Endothelial cell of umbilical vein (primary cell): ENCODE data around the gene DGKB. TPM values are rescaled to one million over a fixed set of nuclear protein-coding genes. Genes with fewer than 3 reads are reported as not detected.

Experiments used
- BruUV-seq: library from RNA; stranded (reverse); fragments of 400-500 nt; replicated peaks from 2 replicates; lab custom pipeline; 2021; lab: Mats Ljungman, UMichigan
- CTCF ChIA-PET: fragments of 300-600, 350-600 bp; sonication (Branson Sonifier 250); formaldehyde crosslinking; loops from one replicate; lab custom pipeline; 2021; ENCODE audit warnings: antibody characterized with exemption, inconsistent platforms; lab: Charles Lee
- POLR2A ChIA-PET: fragments of 300-600, 350-600 bp; sonication (Branson Sonifier 250); formaldehyde crosslinking; loops from one replicate; lab custom pipeline; 2021; ENCODE audit warnings: antibody characterized with exemption, inconsistent platforms; lab: Charles Lee
- DNase-seq: peaks from one replicate; pipeline ENCODE4 v3.0.0-alpha.2; 2011; ENCODE audit warnings: low read depth, low spot score
- FAIRE-seq: peaks from 2 replicates; lab custom pipeline; 2011; peaks lifted over from hg19 to GRCh38; lab: Jason Lieb, UNC
- H2AFZ ChIP-seq: 2 replicates; pipeline ENCODE4 v1.6.0; 2012; ENCODE audit warnings: low read depth, low read length, control low read depth, inconsistent platforms
- H3K27ac ChIP-seq: 2 replicates; pipeline ENCODE4 v1.5.1; 2011; ENCODE audit warnings: low read depth, mild to moderate bottlenecking, control low read depth, low read length, moderate library complexity; ENCODE audit not compliant: insufficient read depth
- H3K27me3 ChIP-seq, 2 experiments: 2 replicates each; pipeline versions ENCODE4 v1.6.0 to v1.6.1; 2011; ENCODE audit warnings: low read length in 2 of 2, mixed read lengths in 1 of 2; ENCODE audit not compliant: control insufficient read depth in 2 of 2, insufficient read depth in 2 of 2
- H3K36me3 ChIP-seq, 2 experiments: 2 replicates in 1 of 2; 3 replicates in 1 of 2; pipeline ENCODE4 v1.5.1; 2011; ENCODE audit warnings: low read length in 2 of 2, mild to moderate bottlenecking in 1 of 2, moderate library complexity in 1 of 2; ENCODE audit not compliant: control insufficient read depth in 2 of 2, insufficient read depth in 2 of 2; ENCODE audit errors: extremely low read depth in 1 of 2
- H3K4me1 ChIP-seq: 3 replicates; pipeline ENCODE4 v1.5.1; 2011; ENCODE audit warnings: mild to moderate bottlenecking, low read length; ENCODE audit not compliant: control insufficient read depth, insufficient read depth; ENCODE audit errors: extremely low read depth
- H3K4me2 ChIP-seq: 2 replicates; pipeline ENCODE4 v1.6.1; 2011; ENCODE audit warnings: low read length, control low read depth, mixed read lengths; ENCODE audit not compliant: insufficient read depth
- H3K4me3 ChIP-seq, 3 experiments: fragments of 200-600 bp in 1 of 3; sonication (generic), shearing (Covaris generic) in 1 of 3; replicated peaks in 1 of 3; 2 replicates each; pipeline ENCODE4 v1.5.1; 2011 to 2016; ENCODE audit warnings: control low read depth in 3 of 3, low read length in 3 of 3, mild to moderate bottlenecking in 2 of 3, inconsistent platforms in 1 of 3, low read depth in 1 of 3, moderate library complexity in 1 of 3; ENCODE audit not compliant: insufficient read depth in 1 of 3
- H3K79me2 ChIP-seq: 2 replicates; pipeline ENCODE4 v1.6.0; 2012; ENCODE audit warnings: low read length, inconsistent platforms; ENCODE audit not compliant: control insufficient read depth, insufficient read depth
- H3K9ac ChIP-seq: replicated peaks from 2 replicates; pipeline ENCODE3; 2011; ENCODE audit warnings: low read length, control low read depth; ENCODE audit not compliant: insufficient read depth; ENCODE audit errors: extremely low read depth
- H3K9me1 ChIP-seq: replicated peaks from 3 replicates; pipeline ENCODE4 v1.6.0; 2011; ENCODE audit warnings: mild to moderate bottlenecking, low read length; ENCODE audit not compliant: control insufficient read depth, insufficient read depth; ENCODE audit errors: extremely low read depth
- H3K9me3 ChIP-seq: replicated peaks from 2 replicates; pipeline ENCODE4 v1.5.1; 2012; ENCODE audit warnings: low read length, inconsistent platforms; ENCODE audit not compliant: control insufficient read depth, insufficient read depth
- H4K20me1 ChIP-seq: replicated peaks from 2 replicates; pipeline ENCODE3; 2011; ENCODE audit warnings: mild to moderate bottlenecking, low read length; ENCODE audit not compliant: control insufficient read depth, insufficient read depth; ENCODE audit errors: extremely low read depth
- EZH2 ChIP-seq: IDR thresholded peaks from 2 replicates; pipeline ENCODE4 v1.6.1; 2012; ENCODE audit warnings: borderline replicate concordance, low read depth, mild to moderate bottlenecking, moderate library complexity, low read length, inconsistent platforms; ENCODE audit not compliant: severe bottlenecking
- FOS ChIP-seq: IDR thresholded peaks from 2 replicates; pipeline ENCODE4 v1.6.1; 2011; ENCODE audit warnings: mild to moderate bottlenecking, low read length, moderate library complexity, borderline replicate concordance; ENCODE audit not compliant: insufficient read depth
- GATA2 ChIP-seq: IDR thresholded peaks from 2 replicates; pipeline ENCODE4 v1.7.0; 2011; ENCODE audit warnings: low read depth, mild to moderate bottlenecking, moderate library complexity, mixed read lengths, low read length; ENCODE audit not compliant: insufficient read length, insufficient read depth
- JUN ChIP-seq: IDR thresholded peaks from 2 replicates; pipeline ENCODE4 v1.6.1; 2011; ENCODE audit warnings: borderline replicate concordance, low read depth; ENCODE audit not compliant: insufficient read length, insufficient read depth
- MAX ChIP-seq: IDR thresholded peaks from 2 replicates; pipeline ENCODE4 v1.6.1; 2011; ENCODE audit not compliant: insufficient read depth, insufficient read length
- MYC ChIP-seq: IDR thresholded peaks from one replicate; pipeline ENCODE4 v1.6.1; 2011; ENCODE audit warnings: mild to moderate bottlenecking, low read depth, low read length
- POLR2A ChIP-seq: IDR thresholded peaks from 2 replicates; pipeline ENCODE4 v1.6.1; 2012; ENCODE audit warnings: low read depth, mild to moderate bottlenecking, control low read depth, low read length
- POLR2AphosphoS5 ChIP-seq: IDR thresholded peaks from 2 replicates; pipeline ENCODE4 v1.6.1; 2012; ENCODE audit warnings: low read depth, mild to moderate bottlenecking, control low read depth, low read length, moderate library complexity; ENCODE audit not compliant: insufficient read depth
- dilution Hi-C: fragments of 300-500 bp; cut with MboI; formaldehyde crosslinking; loops from one replicate; pipeline ENCODE4 v1.15.0; 2019; ENCODE audit warnings: low sequenced_read_pairs; ENCODE audit not compliant: extremely low pct_ligation_motif_present
- intact Hi-C: fragments of 100-400 bp; cut with micrococcal nuclease; formaldehyde crosslinking; loops from one replicate; pipeline ENCODE4 v1.10.0; 2022
- polyA plus RNA-seq, 4 experiments: library from polyadenylated mRNA; depleted of rRNA in 3 of 4; stranded (reverse) in 3 of 4; unstranded in 1 of 4; fragments of >200 nt; gene quantifications; 2 replicates each; pipeline versions ENCODE4 v1.2.1 to v1.2.3, GENCODE V29; 2011 to 2012; ENCODE audit warnings: missing spikeins in 1 of 4
- total RNA-seq: library from RNA; stranded (reverse); gene quantifications from 2 replicates; pipeline ENCODE4 v1.2.3, GENCODE V29; 2021
- TF ChIP-seq, protein P1 (sequence below), 2 donors: IDR thresholded peaks; 1 replicate in 1 of 2; 2 replicates in 1 of 2; pipeline ENCODE4 v1.5.1; 2011; ENCODE audit warnings: low read length in 2 of 2, mild to moderate bottlenecking in 2 of 2, moderate library complexity in 2 of 2, control low read depth in 1 of 2, inconsistent platforms in 1 of 2, low read depth in 1 of 2; ENCODE audit not compliant: insufficient read depth in 1 of 2; ENCODE audit errors: extremely low read depth in 1 of 2

DGKB gene
- total and polyA plus RNA-seq, 2 donors (not counting 3 experiments of a cell fraction or from before 2014, with no cell fraction given): not detected

DNA sequence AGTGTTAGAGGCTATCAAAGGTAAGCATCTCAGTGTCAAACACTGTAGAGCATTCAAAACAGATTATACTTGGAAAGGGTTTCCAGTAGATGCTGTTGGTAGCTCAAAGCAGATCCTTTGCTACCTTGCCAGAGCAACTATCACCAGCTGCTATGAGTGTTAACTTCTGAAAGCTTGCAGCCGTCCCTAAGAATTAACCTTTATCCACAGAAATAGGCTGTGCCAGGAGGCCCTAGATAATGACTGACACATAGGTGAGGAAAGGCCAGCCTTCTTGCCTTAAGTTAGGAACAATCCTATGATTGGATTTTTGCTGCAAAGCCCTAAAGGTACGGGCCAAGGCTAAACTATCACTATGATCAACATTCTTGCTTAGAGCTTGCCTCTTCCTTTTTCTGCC lies 263.2 kb downstream of the DGKB start:
- Histone ChIP-seq H4K20me1 (no peaks in the 10 kb centered on the region), H3K4me2 (no peak overlapping the region), H3K9me1 (no peaks in the 10 kb centered on the region), H2AFZ (no peak overlapping the region), H3K9me3 (no peaks in the 10 kb centered on the region), H3K79me2 (no peaks in the 10 kb centered on the region), H3K9ac (no peak overlapping the region), H3K27me3 (no peaks in the 10 kb centered on the region), H3K36me3 (no peaks in the 10 kb centered on the region), H3K27ac (no peak overlapping the region), H3K4me1 (no peaks in the 10 kb centered on the region), H3K4me3 (no peak overlapping the region)
- no peak for TF ChIP-seq GATA2
- TF ChIP-seq JUN: no peak
- TF ChIP-seq POLR2A: no peak
- TF ChIP-seq MAX: no peak
- no peak for TF ChIP-seq EZH2
- no peak for TF ChIP-seq MYC
- TF ChIP-seq POLR2AphosphoS5: no peak
- TF ChIP-seq FOS: no peak
- TF ChIP-seq, protein P1, sequence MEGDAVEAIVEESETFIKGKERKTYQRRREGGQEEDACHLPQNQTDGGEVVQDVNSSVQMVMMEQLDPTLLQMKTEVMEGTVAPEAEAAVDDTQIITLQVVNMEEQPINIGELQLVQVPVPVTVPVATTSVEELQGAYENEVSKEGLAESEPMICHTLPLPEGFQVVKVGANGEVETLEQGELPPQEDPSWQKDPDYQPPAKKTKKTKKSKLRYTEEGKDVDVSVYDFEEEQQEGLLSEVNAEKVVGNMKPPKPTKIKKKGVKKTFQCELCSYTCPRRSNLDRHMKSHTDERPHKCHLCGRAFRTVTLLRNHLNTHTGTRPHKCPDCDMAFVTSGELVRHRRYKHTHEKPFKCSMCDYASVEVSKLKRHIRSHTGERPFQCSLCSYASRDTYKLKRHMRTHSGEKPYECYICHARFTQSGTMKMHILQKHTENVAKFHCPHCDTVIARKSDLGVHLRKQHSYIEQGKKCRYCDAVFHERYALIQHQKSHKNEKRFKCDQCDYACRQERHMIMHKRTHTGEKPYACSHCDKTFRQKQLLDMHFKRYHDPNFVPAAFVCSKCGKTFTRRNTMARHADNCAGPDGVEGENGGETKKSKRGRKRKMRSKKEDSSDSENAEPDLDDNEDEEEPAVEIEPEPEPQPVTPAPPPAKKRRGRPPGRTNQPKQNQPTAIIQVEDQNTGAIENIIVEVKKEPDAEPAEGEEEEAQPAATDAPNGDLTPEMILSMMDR (IDR thresholded peaks at IDR 0.05; ENCODE audit: extremely low read depth in 1 of 2, insufficient read depth in 1 of 2, low read depth in 1 of 2, low read length in 2 of 2): no peak
- FAIRE-seq (no peak), DNase-seq (no peak)
- ChIA-PET CTCF (no interaction called here), POLR2A (no interaction called here)
- intact Hi-C loops: no loop called here
- no TSS peak for BruUV-seq
- dilution Hi-C loops: no loop called here
